Measurements from ENCODE around the gene LPP. TPM values are rescaled to one million over a fixed set of nuclear protein-coding genes. Genes with fewer than 3 reads are reported as not detected.

The LPP gene
- total RNA-seq, 1 donor from 2014 or later: 1,791 TPM

GRCh38 chr3:188319569-188319968 lies 165.6 kb downstream of the LPP start:
- no peak overlapping the region for H3K4me3 ChIP-seq
- H3K9me3 ChIP-seq: no peaks in the 10 kb centered on the region
- peaks cover 12 to 46% of the 10 kb centered on the region in 2 donors for H3K4me1 ChIP-seq
- H3K36me3 ChIP-seq: no peaks in the 10 kb centered on the region
- intact Hi-C loops (cut with DNase I): no loop called here
- no peaks in the 10 kb centered on the region for H3K27me3 ChIP-seq
- no peak for TF ChIP-seq CTCF (IDR thresholded peaks at IDR 0.05)
- peak overlapping the region in 1 of 2 donors; percentile 11 for H3K27ac ChIP-seq
- DNase-seq (ENCODE audit: low spot score in 2 of 2): no peak

DNA sequence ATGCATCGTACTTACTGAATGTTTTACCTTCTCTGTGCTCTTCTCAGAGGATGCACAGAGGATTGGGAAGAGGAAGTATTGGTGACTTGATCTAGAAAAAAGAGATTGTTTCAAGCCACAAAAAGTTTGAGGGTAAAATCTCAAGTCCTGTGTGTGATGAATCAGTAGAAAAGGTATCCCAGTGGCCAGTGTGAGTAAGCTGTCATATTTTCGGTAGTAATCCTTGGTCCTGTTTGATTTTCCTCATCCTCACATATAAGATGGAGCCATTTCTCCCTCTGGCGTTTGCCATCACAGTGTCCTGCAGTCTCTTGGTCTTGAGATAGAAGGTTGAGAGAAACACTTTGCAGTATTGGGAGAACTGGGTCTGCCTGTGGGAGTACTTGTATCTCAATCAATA lies 166.8 kb downstream of the LPP start:
- intact Hi-C loops (cut with DNase I): loop anchor here (10.0 kb wide), 1 partner anchor 266 kb away; no protein-coding TSS in a partner anchor
- no peak overlapping the region for H3K4me3 ChIP-seq
- peak overlapping the region in 1 of 2 donors; percentile 53 for H3K27ac ChIP-seq
- peaks cover 13 to 51% of the 10 kb centered on the region in 2 donors for H3K4me1 ChIP-seq
- no peak for DNase-seq (ENCODE audit: low spot score in 2 of 2)
- no peaks in the 10 kb centered on the region for H3K27me3 ChIP-seq
- TF ChIP-seq CTCF (IDR thresholded peaks at IDR 0.05): no peak
- H3K9me3 ChIP-seq: no peaks in the 10 kb centered on the region
- H3K36me3 ChIP-seq: no peaks in the 10 kb centered on the region

GRCh38 chr3:188321258-188321657 lies 167.3 kb downstream of the LPP start:
- intact Hi-C loops (cut with DNase I): loop anchor here (10.0 kb wide), 1 partner anchor 266 kb away; no protein-coding TSS in a partner anchor
- no peak for DNase-seq (ENCODE audit: low spot score in 2 of 2)
- TF ChIP-seq CTCF (IDR thresholded peaks at IDR 0.05): no peak

GRCh38 chr3:188322135-188322887 lies 168.4 kb downstream of the LPP start:
- Histone ChIP-seq H3K9me3 (no peaks in the 10 kb centered on the region), H3K4me1 (peaks cover 9 to 51% of the 10 kb centered on the region in 2 donors), H3K27ac (peak overlapping the region; percentile 28 to 55), H3K27me3 (no peaks in the 10 kb centered on the region), H3K4me3 (no peak overlapping the region), H3K36me3 (no peaks in the 10 kb centered on the region)
- TF ChIP-seq CTCF (IDR thresholded peaks at IDR 0.05): no peak
- intact Hi-C loops (cut with DNase I): loop anchor here (10.0 kb wide), 1 partner anchor 268 kb away; no protein-coding TSS in a partner anchor
- DNase-seq (ENCODE audit: low spot score in 2 of 2): no peak

More at GRCh38 chr3:188321258-188321657, 167.3 kb downstream of the LPP start:
- Histone ChIP-seq H3K36me3 (no peaks in the 10 kb centered on the region), H3K4me1 (peaks cover 13 to 51% of the 10 kb centered on the region in 2 donors), H3K9me3 (no peaks in the 10 kb centered on the region), H3K27me3 (no peaks in the 10 kb centered on the region), H3K27ac (peak overlapping the region in 1 of 2 donors; percentile 22), H3K4me3 (no peak overlapping the region)

GRCh38 chr3:188323067-188323842 lies 169.3 kb downstream of the LPP start:
- Histone ChIP-seq H3K9me3 (no peaks in the 10 kb centered on the region), H3K36me3 (no peaks in the 10 kb centered on the region), H3K4me3 (no peak overlapping the region), H3K4me1 (peaks cover 11 to 47% of the 10 kb centered on the region in 2 donors), H3K27me3 (no peaks in the 10 kb centered on the region), H3K27ac (peak overlapping the region in 1 of 2 donors; percentile 55)
- DNase-seq (ENCODE audit: low spot score in 2 of 2): no peak
- intact Hi-C loops (cut with DNase I): loop anchor here (10.0 kb wide), 1 partner anchor 268 kb away; no protein-coding TSS in a partner anchor
- no peak for TF ChIP-seq CTCF (IDR thresholded peaks at IDR 0.05)
